Measurements from ENCODE around the gene FOXF1. TPM values are rescaled to one million over a fixed set of nuclear protein-coding genes. Genes with fewer than 3 reads are reported as not detected.
A peak's percentile ranks its signal among the peaks of the same experiment; 100 is the strongest.

Gene FOXF1
- total RNA-seq (not detected), total RNA-seq (0 to 0.25 (median 0) reads per million in 172 experiments)
- polyA plus RNA-seq (2013, experiment 1 of 2), result not detected
- polyA plus RNA-seq (2013, experiment 2 of 2), result not detected

DNA sequence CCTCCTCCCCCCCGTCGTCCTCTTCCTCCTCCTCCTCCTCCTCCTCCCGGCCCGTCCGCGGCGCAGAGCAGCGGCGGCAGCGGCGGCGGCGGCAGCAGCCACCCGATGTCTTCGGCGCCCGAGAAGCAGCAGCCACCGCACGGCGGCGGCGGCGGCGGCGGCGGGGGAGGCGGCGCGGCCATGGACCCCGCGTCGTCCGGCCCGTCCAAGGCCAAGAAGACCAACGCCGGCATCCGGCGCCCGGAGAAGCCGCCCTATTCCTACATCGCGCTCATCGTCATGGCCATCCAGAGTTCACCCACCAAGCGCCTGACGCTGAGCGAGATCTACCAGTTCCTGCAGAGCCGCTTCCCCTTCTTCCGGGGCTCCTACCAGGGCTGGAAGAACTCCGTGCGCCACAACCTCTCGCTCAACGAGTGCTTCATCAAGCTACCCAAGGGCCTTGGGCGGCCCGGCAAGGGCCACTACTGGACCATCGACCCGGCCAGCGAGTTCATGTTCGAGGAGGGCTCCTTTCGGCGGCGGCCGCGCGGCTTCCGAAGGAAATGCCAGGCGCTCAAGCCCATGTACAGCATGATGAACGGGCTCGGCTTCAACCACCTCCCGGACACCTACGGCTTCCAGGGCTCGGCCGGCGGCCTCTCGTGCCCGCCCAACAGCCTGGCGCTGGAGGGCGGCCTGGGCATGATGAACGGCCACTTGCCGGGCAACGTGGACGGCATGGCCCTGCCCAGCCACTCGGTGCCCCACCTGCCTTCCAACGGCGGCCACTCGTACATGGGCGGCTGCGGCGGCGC is at the start of gene FOXF1:
FOXF1 (plus strand) TSS at position 63 of the 797 bp plus-strand sequence; CDS start at position 106, 43 bp downstream.
- ATAC-seq (ENCODE audit: poor library complexity), result no peak
- H3K27ac Mint-ChIP-seq, result no peak within 1 kb of the TSS
- TF ChIP-seq, protein P1, sequence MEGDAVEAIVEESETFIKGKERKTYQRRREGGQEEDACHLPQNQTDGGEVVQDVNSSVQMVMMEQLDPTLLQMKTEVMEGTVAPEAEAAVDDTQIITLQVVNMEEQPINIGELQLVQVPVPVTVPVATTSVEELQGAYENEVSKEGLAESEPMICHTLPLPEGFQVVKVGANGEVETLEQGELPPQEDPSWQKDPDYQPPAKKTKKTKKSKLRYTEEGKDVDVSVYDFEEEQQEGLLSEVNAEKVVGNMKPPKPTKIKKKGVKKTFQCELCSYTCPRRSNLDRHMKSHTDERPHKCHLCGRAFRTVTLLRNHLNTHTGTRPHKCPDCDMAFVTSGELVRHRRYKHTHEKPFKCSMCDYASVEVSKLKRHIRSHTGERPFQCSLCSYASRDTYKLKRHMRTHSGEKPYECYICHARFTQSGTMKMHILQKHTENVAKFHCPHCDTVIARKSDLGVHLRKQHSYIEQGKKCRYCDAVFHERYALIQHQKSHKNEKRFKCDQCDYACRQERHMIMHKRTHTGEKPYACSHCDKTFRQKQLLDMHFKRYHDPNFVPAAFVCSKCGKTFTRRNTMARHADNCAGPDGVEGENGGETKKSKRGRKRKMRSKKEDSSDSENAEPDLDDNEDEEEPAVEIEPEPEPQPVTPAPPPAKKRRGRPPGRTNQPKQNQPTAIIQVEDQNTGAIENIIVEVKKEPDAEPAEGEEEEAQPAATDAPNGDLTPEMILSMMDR (IDR thresholded peaks at IDR 0.05), result no peak
- peaks cover 0 to 25% of the 10 kb centered on the region in 2 experiments for H3K9me3 ChIP-seq (ENCODE audit: control insufficient read depth in 1 of 2, insufficient read depth in 1 of 2, low read length in 2 of 2)
- no peak within 1 kb of the TSS for H3K27ac ChIP-seq (ENCODE audit: low read depth in 1 of 2, low read length in 2 of 2)
- H3K36me3 ChIP-seq (ENCODE audit: insufficient read depth, low read length), result no peaks in the 10 kb centered on the region
- CTCF ChIA-PET, result no interaction called here
- POLR2A ChIA-PET, result no interaction called here
- peak within 1 kb of the TSS; percentile 72 for H3K4me3 Mint-ChIP-seq
- no peaks in the 10 kb centered on the region for H3K36me3 Mint-ChIP-seq (ENCODE audit: low read depth)
- H3K4me3 ChIP-seq (ENCODE audit: low read length), result peak within 1 kb of the TSS; percentile 26
- peaks cover 70 to 76% of the 10 kb centered on the region in 2 experiments for H3K27me3 ChIP-seq (ENCODE audit: control insufficient read depth in 1 of 2, insufficient read depth in 2 of 2, low read length in 2 of 2)
- peaks cover 65% of the 10 kb centered on the region for H3K27me3 Mint-ChIP-seq
- DNase-seq, result no peak
- H3K9me3 Mint-ChIP-seq, result no peaks in the 10 kb centered on the region
- peaks cover 42% of the 10 kb centered on the region for H3K4me1 Mint-ChIP-seq (ENCODE audit: low read depth)
- intact Hi-C loops (cut with DNase I, micrococcal nuclease), result loop anchor here in 1 of 2 experiments (10.0 kb wide), 1 partner anchor 686 kb away; no protein-coding TSS in a partner anchor
- peaks cover 23% of the 10 kb centered on the region for H3K4me1 ChIP-seq (ENCODE audit: insufficient read depth, low read length)

DNA sequence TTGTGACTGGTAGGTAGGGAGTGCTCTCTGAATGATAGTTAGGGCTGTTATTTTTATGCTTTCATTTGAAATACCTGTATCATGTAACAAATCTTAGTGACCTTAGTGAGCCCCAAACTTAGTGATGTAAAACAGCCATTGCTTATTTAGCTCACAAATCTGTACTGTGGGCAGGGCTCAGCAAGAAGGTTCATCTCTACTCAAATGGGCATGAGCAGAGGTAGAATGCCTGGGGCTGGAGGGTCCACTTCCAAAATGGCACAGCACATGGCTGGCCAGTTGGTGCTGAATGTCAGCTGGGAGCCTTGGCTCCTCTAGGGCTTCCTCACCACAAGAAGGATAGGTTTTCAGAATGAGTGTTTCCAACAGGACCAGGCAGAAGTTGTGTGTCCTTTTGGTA is 49.3 kb upstream of the FOXF1 start:
- no peaks in the 10 kb centered on the region for H3K4me1 ChIP-seq (ENCODE audit: insufficient read depth, low read length)
- H3K27me3 ChIP-seq (ENCODE audit: control insufficient read depth in 1 of 2, insufficient read depth in 2 of 2, low read length in 2 of 2), result no peaks in the 10 kb centered on the region
- Mint-ChIP-seq H3K27ac (no peak overlapping the region), H3K36me3 (ENCODE audit: low read depth) (no peaks in the 10 kb centered on the region), H3K4me1 (ENCODE audit: low read depth) (no peaks in the 10 kb centered on the region), H3K27me3 (peaks cover 17% of the 10 kb centered on the region), H3K9me3 (peaks cover 17% of the 10 kb centered on the region), H3K4me3 (no peak overlapping the region)
- POLR2A ChIA-PET, result no interaction called here
- TF ChIP-seq, protein P1 (IDR thresholded peaks at IDR 0.05), result no peak
- DNase-seq (no peak), ATAC-seq (ENCODE audit: poor library complexity) (no peak)
- intact Hi-C loops (cut with DNase I, micrococcal nuclease), result no loop called here
- H3K27ac ChIP-seq (ENCODE audit: low read depth in 1 of 2, low read length in 2 of 2), result no peak overlapping the region
- no peaks in the 10 kb centered on the region for H3K36me3 ChIP-seq (ENCODE audit: insufficient read depth, low read length)
- H3K9me3 ChIP-seq (ENCODE audit: control insufficient read depth in 1 of 2, insufficient read depth in 1 of 2, low read length in 2 of 2), result peaks cover 0 to 38% of the 10 kb centered on the region in 2 experiments
- CTCF ChIA-PET, result no interaction called here
- H3K4me3 ChIP-seq (ENCODE audit: low read length), result no peak overlapping the region

DNA sequence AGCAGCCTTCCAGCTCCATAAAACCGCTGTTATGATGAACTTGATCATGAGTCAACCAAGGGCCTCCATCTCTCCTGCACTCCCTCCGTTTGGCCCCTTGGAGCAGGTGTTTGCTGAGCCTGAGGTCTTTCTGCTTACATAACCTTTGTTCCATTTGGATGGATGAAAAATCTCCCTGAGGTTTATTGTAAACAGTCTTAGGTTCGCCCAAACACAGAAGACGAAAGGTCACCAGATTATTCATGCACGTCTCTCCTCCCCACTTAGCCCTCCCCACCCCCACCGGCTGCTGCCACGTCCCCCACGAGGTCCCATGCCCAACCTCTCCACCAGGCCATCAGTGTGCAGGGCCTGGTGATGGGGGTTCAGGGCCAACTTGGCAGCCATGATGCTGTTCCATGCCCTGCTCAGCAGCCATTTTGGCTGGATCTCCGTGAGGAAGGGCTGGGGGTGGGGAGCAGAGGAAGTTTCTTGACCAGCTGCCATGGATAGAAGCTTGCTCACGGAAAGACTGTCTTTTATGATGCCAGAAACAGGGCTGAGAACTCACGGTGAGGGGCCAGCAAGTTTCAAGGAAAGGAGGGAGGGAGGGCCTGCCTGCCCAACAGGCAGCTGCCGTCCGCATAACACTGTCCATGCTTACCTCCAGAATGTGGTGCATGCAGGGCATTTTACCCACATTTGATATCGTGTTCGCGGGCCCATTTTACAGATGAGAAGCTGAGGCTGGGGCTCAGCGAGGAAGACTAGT is 47.8 kb upstream of the FOXF1 start:
- Mint-ChIP-seq H3K36me3 (ENCODE audit: low read depth) (no peaks in the 10 kb centered on the region), H3K27ac (no peak overlapping the region), H3K4me1 (ENCODE audit: low read depth) (no peaks in the 10 kb centered on the region), H3K4me3 (no peak overlapping the region), H3K9me3 (peaks cover 17% of the 10 kb centered on the region), H3K27me3 (peaks cover 15% of the 10 kb centered on the region)
- Histone ChIP-seq H3K36me3 (ENCODE audit: insufficient read depth, low read length) (no peaks in the 10 kb centered on the region), H3K27ac (ENCODE audit: low read depth in 1 of 2, low read length in 2 of 2) (no peak overlapping the region), H3K4me3 (ENCODE audit: low read length) (no peak overlapping the region), H3K27me3 (ENCODE audit: control insufficient read depth in 1 of 2, insufficient read depth in 2 of 2, low read length in 2 of 2) (no peaks in the 10 kb centered on the region), H3K9me3 (ENCODE audit: control insufficient read depth in 1 of 2, insufficient read depth in 1 of 2, low read length in 2 of 2) (peaks cover 0 to 44% of the 10 kb centered on the region in 2 experiments), H3K4me1 (ENCODE audit: insufficient read depth, low read length) (no peaks in the 10 kb centered on the region)
- ChIA-PET POLR2A (no interaction called here), CTCF (no interaction called here)
- intact Hi-C loops (cut with DNase I, micrococcal nuclease), result no loop called here
- DNase-seq, result no peak
- TF ChIP-seq, protein P1 (IDR thresholded peaks at IDR 0.05), result no peak
- no peak for ATAC-seq (ENCODE audit: poor library complexity)

Data from CD4-positive, alpha-beta T cell (primary cell).